Measurements from ENCODE around the gene KLHL36.
A peak's percentile ranks its signal among the peaks of the same experiment; 100 is the strongest.

KLHL36 gene

GRCh38 chr16:84648595-84649510 is 542 bp downstream of the KLHL36 start:
- peaks cover 52% of the 10 kb centered on the region for H3K4me1 Mint-ChIP-seq (ENCODE audit: low read depth)
- peaks cover 22% of the 10 kb centered on the region for H3K27me3 Mint-ChIP-seq (ENCODE audit: low read depth)
- H3K36me3 Mint-ChIP-seq (ENCODE audit: low read depth) = peaks cover 30% of the 10 kb centered on the region
- H3K4me3 Mint-ChIP-seq = peak overlapping the region; percentile 84
- peak overlapping the region; percentile 81 for H3K27ac Mint-ChIP-seq
- H3K9me3 Mint-ChIP-seq = no peaks in the 10 kb centered on the region

- Mint-ChIP-seq H3K9me3 (no peaks in the 10 kb centered on the region), H3K36me3 (ENCODE audit: low read depth) (peaks cover 34% of the 10 kb centered on the region), H3K27me3 (ENCODE audit: low read depth) (peaks cover 16% of the 10 kb centered on the region), H3K4me3 (peak overlapping the region; percentile 84), H3K4me1 (ENCODE audit: low read depth) (peaks cover 53% of the 10 kb centered on the region), H3K27ac (peak overlapping the region; percentile 81)
Measured at GRCh38 chr16:84649511-84649861, 1.2 kb downstream of the KLHL36 start.

- H3K4me3 Mint-ChIP-seq = peak overlapping the region; percentile 74
- peaks cover 11% of the 10 kb centered on the region for H3K27me3 Mint-ChIP-seq (ENCODE audit: low read depth)
- peaks cover 54% of the 10 kb centered on the region for H3K4me1 Mint-ChIP-seq (ENCODE audit: low read depth)
- peaks cover 40% of the 10 kb centered on the region for H3K36me3 Mint-ChIP-seq (ENCODE audit: low read depth)
- no peaks in the 10 kb centered on the region for H3K9me3 Mint-ChIP-seq
- H3K27ac Mint-ChIP-seq = peak overlapping the region; percentile 63
Measured at GRCh38 chr16:84650062-84650991, 2.0 kb downstream of the KLHL36 start.

DNA sequence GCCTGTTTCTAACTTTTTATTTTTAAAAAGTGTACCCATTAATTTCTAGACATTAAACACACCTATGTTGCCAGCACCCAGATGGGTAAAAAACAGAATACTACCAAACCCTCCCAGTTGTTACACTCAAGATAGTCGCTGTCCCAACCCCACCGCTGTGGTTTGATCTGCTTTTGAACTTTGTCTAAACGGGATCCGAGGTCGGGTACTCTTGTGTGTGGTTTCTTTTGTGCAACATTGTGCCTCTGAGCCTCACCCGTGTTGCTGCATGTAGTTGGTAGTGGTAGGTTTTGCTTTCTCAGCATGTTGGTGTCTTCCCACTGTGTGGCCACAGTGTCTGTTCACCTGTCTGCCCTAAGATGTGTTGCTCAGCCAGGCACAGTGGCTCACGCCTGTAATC is 4.3 kb downstream of the KLHL36 start:
- peaks cover 2% of the 10 kb centered on the region for H3K27me3 Mint-ChIP-seq (ENCODE audit: low read depth)
- H3K4me1 Mint-ChIP-seq (ENCODE audit: low read depth) = peaks cover 58% of the 10 kb centered on the region
- H3K36me3 Mint-ChIP-seq (ENCODE audit: low read depth) = peaks cover 40% of the 10 kb centered on the region
- H3K27ac Mint-ChIP-seq = peak overlapping the region; percentile 17
- no peak overlapping the region for H3K4me3 Mint-ChIP-seq
- H3K9me3 Mint-ChIP-seq = no peaks in the 10 kb centered on the region

DNA sequence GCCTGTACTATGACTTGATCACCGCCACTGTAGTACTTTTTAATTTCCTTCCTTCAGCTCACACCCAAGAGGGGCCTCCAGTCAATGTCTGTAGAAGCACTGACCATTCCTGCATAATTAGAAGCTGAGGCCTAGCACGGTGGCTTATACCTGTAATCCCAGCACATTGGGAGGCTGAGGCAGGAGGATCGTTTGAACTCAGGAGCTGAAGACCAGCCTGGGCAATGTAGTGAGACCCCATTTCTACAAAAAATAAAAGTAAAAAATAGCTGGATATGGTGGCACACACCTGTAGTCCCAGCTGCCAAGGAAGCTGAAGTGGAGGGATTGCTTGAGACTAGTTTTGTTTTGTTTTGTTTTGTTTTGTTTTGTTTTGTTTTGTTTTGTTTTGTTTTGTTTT is 5.9 kb downstream of the KLHL36 start:
- Mint-ChIP-seq H3K27me3 (ENCODE audit: low read depth) (no peaks in the 10 kb centered on the region), H3K4me3 (no peak overlapping the region), H3K36me3 (ENCODE audit: low read depth) (peaks cover 48% of the 10 kb centered on the region), H3K9me3 (no peaks in the 10 kb centered on the region), H3K4me1 (ENCODE audit: low read depth) (peaks cover 53% of the 10 kb centered on the region), H3K27ac (no peak overlapping the region)

- peaks cover 48% of the 10 kb centered on the region for H3K4me1 Mint-ChIP-seq (ENCODE audit: low read depth)
- no peak overlapping the region for H3K4me3 Mint-ChIP-seq
- H3K9me3 Mint-ChIP-seq = no peaks in the 10 kb centered on the region
- no peaks in the 10 kb centered on the region for H3K27me3 Mint-ChIP-seq (ENCODE audit: low read depth)
- no peak overlapping the region for H3K27ac Mint-ChIP-seq
- H3K36me3 Mint-ChIP-seq (ENCODE audit: low read depth) = peaks cover 51% of the 10 kb centered on the region
Measured at GRCh38 chr16:84654998-84655397, 6.7 kb downstream of the KLHL36 start.

GRCh38 chr16:84656649-84657048 is 8.3 kb downstream of the KLHL36 start:
- H3K36me3 Mint-ChIP-seq (ENCODE audit: low read depth) = peaks cover 49% of the 10 kb centered on the region
- H3K9me3 Mint-ChIP-seq = no peaks in the 10 kb centered on the region
- no peak overlapping the region for H3K4me3 Mint-ChIP-seq
- H3K27ac Mint-ChIP-seq = peak overlapping the region; percentile 73
- no peaks in the 10 kb centered on the region for H3K27me3 Mint-ChIP-seq (ENCODE audit: low read depth)
- H3K4me1 Mint-ChIP-seq (ENCODE audit: low read depth) = peaks cover 33% of the 10 kb centered on the region

GRCh38 chr16:84657229-84657837 is 9.0 kb downstream of the KLHL36 start:
- no peak overlapping the region for H3K4me3 Mint-ChIP-seq
- H3K9me3 Mint-ChIP-seq = no peaks in the 10 kb centered on the region
- no peaks in the 10 kb centered on the region for H3K27me3 Mint-ChIP-seq (ENCODE audit: low read depth)
- peaks cover 55% of the 10 kb centered on the region for H3K36me3 Mint-ChIP-seq (ENCODE audit: low read depth)
- peaks cover 27% of the 10 kb centered on the region for H3K4me1 Mint-ChIP-seq (ENCODE audit: low read depth)
- H3K27ac Mint-ChIP-seq = no peak overlapping the region

GRCh38 chr16:84658690-84659089 is 10.4 kb downstream of the KLHL36 start:
- H3K27me3 Mint-ChIP-seq (ENCODE audit: low read depth) = no peaks in the 10 kb centered on the region
- H3K9me3 Mint-ChIP-seq = no peaks in the 10 kb centered on the region
- no peak overlapping the region for H3K27ac Mint-ChIP-seq
- peaks cover 51% of the 10 kb centered on the region for H3K36me3 Mint-ChIP-seq (ENCODE audit: low read depth)
- peaks cover 20% of the 10 kb centered on the region for H3K4me1 Mint-ChIP-seq (ENCODE audit: low read depth)
- H3K4me3 Mint-ChIP-seq = no peak overlapping the region

DNA sequence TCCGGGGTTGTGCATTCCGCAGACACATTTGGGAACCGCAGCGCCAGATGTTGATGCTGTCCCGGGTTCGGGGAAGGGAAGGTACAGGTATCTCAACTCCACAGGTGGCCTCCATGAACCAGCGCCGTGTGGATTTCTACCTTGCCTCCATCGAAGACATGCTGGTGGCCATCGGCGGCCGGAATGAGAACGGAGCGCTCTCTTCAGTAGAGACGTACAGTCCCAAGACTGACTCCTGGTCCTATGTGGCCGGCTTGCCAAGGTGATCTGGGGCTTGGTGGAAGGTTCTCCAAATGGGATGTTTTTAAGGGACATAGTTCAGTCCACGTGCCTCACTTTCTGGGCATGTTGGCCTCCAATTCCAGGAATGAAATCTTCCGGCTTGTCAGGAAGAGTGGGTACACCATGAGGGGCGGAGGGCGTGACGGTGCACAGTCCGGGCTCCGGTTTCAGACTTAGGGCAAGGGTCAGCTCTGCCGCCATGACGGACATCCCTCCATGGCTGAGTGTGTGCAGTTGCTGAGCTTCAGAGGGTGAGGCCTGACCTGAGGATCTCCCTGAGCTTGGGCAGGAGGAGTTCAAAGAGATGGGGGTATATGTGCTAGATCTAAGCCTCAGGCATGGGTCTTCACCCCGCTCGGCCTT is 11.5 kb downstream of the KLHL36 start:
- Mint-ChIP-seq H3K27me3 (ENCODE audit: low read depth) (no peaks in the 10 kb centered on the region), H3K36me3 (ENCODE audit: low read depth) (peaks cover 53% of the 10 kb centered on the region), H3K4me3 (no peak overlapping the region), H3K9me3 (no peaks in the 10 kb centered on the region), H3K27ac (no peak overlapping the region), H3K4me1 (ENCODE audit: low read depth) (peaks cover 14% of the 10 kb centered on the region)

DNA sequence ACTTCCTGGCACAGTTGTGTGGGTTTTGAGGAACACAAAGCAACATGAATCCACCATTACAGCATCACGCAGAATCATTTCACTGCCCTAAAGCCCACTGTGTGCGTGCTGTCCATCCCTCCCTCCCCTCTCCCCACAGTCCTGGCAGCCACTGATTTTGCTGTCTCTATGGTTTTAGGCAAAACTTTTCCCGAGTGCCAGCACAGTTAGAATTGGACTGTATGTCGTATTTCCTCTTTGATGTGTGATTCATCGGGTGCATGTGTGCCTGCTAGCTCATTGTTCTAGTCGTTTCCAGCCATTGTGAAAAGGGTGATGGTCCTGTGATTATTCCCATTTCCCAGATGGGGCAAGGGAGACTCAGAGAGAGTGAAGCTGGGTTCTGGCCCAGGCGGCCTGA is 12.7 kb downstream of the KLHL36 start:
- peaks cover 6% of the 10 kb centered on the region for H3K4me1 Mint-ChIP-seq (ENCODE audit: low read depth)
- H3K36me3 Mint-ChIP-seq (ENCODE audit: low read depth) = peaks cover 48% of the 10 kb centered on the region
- no peak overlapping the region for H3K4me3 Mint-ChIP-seq
- H3K27ac Mint-ChIP-seq = no peak overlapping the region
- H3K27me3 Mint-ChIP-seq (ENCODE audit: low read depth) = no peaks in the 10 kb centered on the region
- H3K9me3 Mint-ChIP-seq = no peaks in the 10 kb centered on the region

DNA sequence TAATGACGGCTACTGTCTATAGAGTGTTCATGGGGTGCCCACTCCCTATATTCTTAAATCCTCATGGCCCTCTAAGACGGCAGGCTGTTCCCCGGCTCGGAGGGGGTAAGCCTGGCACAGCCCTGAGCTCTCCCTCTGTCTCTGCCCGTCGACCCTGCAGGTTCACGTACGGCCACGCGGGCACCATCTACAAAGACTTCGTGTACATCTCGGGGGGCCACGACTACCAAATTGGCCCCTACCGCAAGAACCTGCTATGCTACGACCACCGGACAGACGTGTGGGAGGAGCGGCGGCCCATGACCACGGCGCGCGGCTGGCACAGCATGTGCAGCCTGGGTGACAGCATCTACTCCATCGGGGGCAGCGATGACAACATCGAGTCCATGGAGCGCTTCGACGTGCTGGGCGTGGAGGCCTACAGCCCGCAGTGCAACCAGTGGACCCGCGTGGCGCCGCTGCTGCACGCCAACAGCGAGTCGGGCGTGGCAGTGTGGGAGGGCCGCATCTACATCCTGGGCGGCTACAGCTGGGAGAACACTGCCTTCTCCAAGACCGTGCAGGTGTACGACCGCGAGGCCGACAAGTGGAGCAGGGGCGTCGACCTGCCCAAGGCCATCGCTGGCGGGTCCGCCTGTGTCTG is 13.2 kb downstream of the KLHL36 start:
- Mint-ChIP-seq H3K27ac (no peak overlapping the region), H3K27me3 (ENCODE audit: low read depth) (no peaks in the 10 kb centered on the region), H3K4me3 (no peak overlapping the region), H3K36me3 (ENCODE audit: low read depth) (peaks cover 48% of the 10 kb centered on the region), H3K9me3 (no peaks in the 10 kb centered on the region), H3K4me1 (ENCODE audit: low read depth) (peaks cover 2% of the 10 kb centered on the region)

DNA sequence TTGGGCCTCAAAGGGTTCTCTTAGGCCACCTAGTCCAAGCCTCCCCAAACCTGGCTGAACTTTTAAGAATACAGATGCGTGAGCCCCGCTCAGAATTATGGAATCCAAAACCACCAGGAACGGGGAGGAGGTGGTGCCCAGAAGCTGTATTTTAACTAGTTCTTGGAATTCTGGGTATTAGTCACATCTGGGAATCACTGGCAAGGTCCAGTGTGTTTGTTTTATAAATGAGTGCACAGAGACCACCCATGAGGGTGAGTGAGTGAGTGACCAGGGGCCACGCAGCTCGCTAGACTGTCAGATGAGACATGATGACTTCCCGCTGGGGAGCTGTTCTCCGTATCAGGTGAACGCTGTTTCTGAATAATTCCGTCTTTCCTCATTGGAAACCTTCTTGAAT is 14.2 kb downstream of the KLHL36 start:
- Mint-ChIP-seq H3K36me3 (ENCODE audit: low read depth) (peaks cover 51% of the 10 kb centered on the region), H3K4me1 (ENCODE audit: low read depth) (peaks cover 2% of the 10 kb centered on the region), H3K27ac (no peak overlapping the region), H3K27me3 (ENCODE audit: low read depth) (no peaks in the 10 kb centered on the region), H3K4me3 (no peak overlapping the region), H3K9me3 (no peaks in the 10 kb centered on the region)

Measured in T-helper 1 cell treated with Interleukin-12 subunit alpha and Interleukin-12 subunit beta and Interleukin-4 antibody, amounts not matched to agents 30 μg/mL and 1 μg/mL, for 36 hours (primary cell).